ENCODE measurements around the gene NUDC. TPM values are rescaled to one million over a fixed set of nuclear protein-coding genes. Genes with fewer than 3 reads are reported as not detected.
A peak's percentile ranks its signal among the peaks of the same experiment; 100 is the strongest.

NUDC gene
- total and polyA plus RNA-seq, 12 donors: 48.9 to 95.9 (median 62.8) TPM

DNA sequence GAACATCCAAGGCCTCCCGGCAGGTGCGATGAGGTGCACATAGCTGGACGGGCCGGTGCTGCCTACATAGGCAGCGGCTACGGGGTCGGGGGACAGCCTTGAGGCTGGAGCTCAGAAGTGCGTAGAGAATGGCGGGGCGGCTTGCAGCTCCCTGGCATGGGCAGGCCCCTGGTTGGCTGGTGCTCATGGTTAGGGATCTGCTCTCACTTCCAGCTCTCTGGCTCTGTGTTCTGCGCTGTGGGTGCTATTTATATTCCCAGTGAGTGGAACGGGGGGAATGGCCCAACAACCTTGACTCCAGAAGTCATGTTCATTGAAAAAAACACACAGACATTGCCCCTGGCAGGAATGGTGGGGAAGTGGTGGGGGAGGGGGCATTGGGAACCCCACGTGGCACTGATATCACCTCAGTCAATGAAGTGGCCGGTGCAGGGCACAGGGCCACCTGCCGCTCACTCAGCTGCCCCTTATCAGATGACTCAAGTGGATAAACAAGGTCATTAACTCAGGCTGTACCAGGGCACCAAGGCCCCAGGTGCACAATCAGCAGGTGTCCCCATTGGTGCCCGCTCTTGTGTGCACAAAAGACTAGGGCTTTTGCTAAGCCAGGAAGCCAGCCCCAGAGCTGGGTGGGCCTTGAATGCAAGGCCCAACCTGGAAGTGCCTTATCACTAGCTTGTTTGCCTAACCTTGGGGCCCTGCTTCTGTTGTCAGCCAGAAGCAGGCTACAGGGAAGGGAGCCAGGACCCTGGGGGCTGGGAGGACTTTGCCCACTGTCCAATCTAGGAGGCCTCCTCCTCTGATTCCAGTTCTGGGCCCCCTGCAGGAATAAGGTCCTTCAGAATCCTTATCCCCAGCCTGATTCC is 7.6 kb upstream of the NUDC start, which contains the start of gene NR0B2:
TSS of gene NR0B2 (minus strand) at position 222 of the 866 bp plus-strand sequence. CDS start at position 187, 35 bp downstream.
- TF ChIP-seq, protein P1, sequence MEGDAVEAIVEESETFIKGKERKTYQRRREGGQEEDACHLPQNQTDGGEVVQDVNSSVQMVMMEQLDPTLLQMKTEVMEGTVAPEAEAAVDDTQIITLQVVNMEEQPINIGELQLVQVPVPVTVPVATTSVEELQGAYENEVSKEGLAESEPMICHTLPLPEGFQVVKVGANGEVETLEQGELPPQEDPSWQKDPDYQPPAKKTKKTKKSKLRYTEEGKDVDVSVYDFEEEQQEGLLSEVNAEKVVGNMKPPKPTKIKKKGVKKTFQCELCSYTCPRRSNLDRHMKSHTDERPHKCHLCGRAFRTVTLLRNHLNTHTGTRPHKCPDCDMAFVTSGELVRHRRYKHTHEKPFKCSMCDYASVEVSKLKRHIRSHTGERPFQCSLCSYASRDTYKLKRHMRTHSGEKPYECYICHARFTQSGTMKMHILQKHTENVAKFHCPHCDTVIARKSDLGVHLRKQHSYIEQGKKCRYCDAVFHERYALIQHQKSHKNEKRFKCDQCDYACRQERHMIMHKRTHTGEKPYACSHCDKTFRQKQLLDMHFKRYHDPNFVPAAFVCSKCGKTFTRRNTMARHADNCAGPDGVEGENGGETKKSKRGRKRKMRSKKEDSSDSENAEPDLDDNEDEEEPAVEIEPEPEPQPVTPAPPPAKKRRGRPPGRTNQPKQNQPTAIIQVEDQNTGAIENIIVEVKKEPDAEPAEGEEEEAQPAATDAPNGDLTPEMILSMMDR (IDR thresholded peaks at IDR 0.05): no peak
- Histone ChIP-seq H3K27ac (peak within 1 kb of the TSS; percentile 81 to 96 (median 94)), H3K4me1 (peaks cover 0 to 28% (median 4%) of the 10 kb centered on the region in 9 donors), H3K4me3 (peak within 1 kb of the TSS; percentile 31 to 59 (median 52)), H3K9me3 (no peaks in the 10 kb centered on the region), H3K27me3 (no peaks in the 10 kb centered on the region), H3K36me3 (peaks cover 0 to 9% (median 0%) of the 10 kb centered on the region in 9 donors)
- peak; percentile 76 to 91 (median 84) for ATAC-seq
- intact Hi-C loops (cut with DNase I): no loop called here
- 42 to 47% methylated on average over 16 of the region's 16 CpGs for WGBS, 2 donors
- DNase-seq: peak; percentile 56 to 68

DNA sequence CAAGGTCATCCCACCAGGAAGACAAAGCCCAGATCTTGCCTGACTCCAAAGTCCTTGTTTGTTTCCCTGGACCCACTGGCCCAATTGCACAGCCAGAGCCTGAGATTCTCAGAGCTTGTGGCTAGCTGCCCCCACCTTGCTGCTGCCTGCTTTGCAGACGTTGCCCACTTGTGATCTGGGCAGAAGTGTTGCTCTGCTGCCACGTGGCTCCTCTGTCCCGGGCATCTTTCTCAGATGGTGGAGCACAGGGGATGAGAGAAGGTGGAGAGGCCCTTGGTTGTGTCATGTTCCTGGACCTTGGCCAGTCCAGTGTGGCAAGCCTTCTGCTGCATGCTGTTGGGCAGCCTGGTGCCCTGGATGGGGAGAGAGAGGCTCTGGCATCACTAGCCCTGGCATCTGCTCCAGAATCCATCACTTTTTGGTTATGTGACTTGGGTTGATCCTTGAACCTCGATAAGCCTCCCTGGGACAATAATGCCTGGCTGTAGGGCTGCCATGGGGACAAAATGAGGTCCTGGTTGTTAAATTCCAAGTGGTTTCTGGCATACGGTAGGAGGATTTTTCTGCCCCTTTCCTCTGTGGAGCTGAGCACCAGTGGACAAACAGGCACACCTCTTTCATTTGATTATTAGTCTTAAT is 6.2 kb upstream of the NUDC start:
- DNase-seq: peak; percentile 53 to 66

DNA sequence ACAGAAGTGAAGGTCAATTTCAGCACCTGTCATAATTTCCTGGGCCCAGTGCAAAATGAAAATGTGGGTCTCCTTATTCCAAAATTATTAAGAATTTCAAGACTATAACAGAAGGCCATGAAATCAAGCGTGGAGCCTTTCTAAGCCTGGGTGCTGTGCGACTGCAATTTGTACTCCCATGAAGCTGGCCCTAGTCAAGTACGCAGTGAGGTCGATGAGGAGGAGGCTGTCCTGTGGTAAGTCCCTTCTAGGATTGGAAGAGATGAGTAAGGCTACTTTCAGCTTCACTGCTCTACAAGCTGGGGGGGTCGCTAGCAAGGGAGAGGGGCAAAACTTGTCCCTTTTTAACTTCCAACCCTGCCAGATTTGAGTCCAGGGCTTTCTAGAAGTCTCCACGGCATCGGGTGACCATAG is 410 bp upstream of the NUDC start:
- no peaks in the 10 kb centered on the region for H3K27me3 ChIP-seq
- H3K27ac ChIP-seq: peak overlapping the region in 9 of 10 donors; percentile 26 to 95 (median 88)
- H3K9me3 ChIP-seq: no peaks in the 10 kb centered on the region
- ATAC-seq (peak; percentile 8 to 60 (median 45)), DNase-seq (no peak)
- TF ChIP-seq, protein P1 (IDR thresholded peaks at IDR 0.05): no peak
- 10 to 14% methylated on average over 7 of the region's 7 CpGs for WGBS, 2 donors
- intact Hi-C loops (cut with DNase I): loop anchor here in 1 of 10 donors (2.0 to 5.0 kb wide), 2 partner anchors 30 to 76 kb away; partner anchors contain the start of gene GPN2
- H3K36me3 ChIP-seq: peaks cover 0 to 32% (median 13%) of the 10 kb centered on the region in 9 donors
- H3K4me1 ChIP-seq: peaks cover 7 to 28% (median 22%) of the 10 kb centered on the region in 9 donors
- H3K4me3 ChIP-seq: peak overlapping the region in 9 of 10 donors; percentile 84 to 98 (median 93)

More for the DNA sequence above, 6.2 kb upstream of the NUDC start:
- Histone ChIP-seq H3K27ac (peak overlapping the region in 9 of 10 donors; percentile 44 to 96 (median 94)), H3K27me3 (no peaks in the 10 kb centered on the region), H3K4me3 (no peak overlapping the region), H3K36me3 (peaks cover 0 to 6% (median 0%) of the 10 kb centered on the region in 9 donors), H3K9me3 (no peaks in the 10 kb centered on the region), H3K4me1 (peaks cover 0 to 28% (median 4%) of the 10 kb centered on the region in 9 donors)
- WGBS, 2 donors: 37 to 44% methylated on average over 5 of the region's 5 CpGs
- ATAC-seq: peak; percentile 30 to 79 (median 56)
- intact Hi-C loops (cut with DNase I): no loop called here
- TF ChIP-seq, protein P1 (IDR thresholded peaks at IDR 0.05): no peak

DNA sequence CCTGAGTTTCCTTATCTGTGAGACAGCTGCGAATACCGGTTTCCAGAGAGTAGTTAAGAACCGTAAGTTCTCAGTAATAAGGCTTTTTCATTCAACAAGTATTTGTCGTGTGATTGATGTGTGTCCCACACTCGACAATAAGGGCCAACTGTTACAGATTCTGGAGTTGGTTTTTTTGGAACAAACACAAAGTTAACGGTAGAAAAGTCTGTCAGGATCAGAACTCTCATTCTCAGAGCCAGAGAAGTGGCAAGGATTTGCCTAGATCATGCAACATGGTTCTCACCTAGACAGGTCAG is 837 bp downstream of the NUDC start:
- WGBS, 2 donors: 23 to 26% methylated on average over 6 of the region's 6 CpGs
- Histone ChIP-seq H3K9me3 (no peaks in the 10 kb centered on the region), H3K27me3 (no peaks in the 10 kb centered on the region), H3K4me1 (peaks cover 7 to 28% (median 22%) of the 10 kb centered on the region in 9 donors), H3K4me3 (peak overlapping the region; percentile 84 to 98 (median 92)), H3K36me3 (peaks cover 0 to 44% (median 21%) of the 10 kb centered on the region in 9 donors), H3K27ac (peak overlapping the region in 6 of 10 donors; percentile 86 to 95 (median 88))
- intact Hi-C loops (cut with DNase I): loop anchor here in 1 of 10 donors (5.0 kb wide), 1 partner anchor 75 kb away; no protein-coding TSS in a partner anchor
- no peak for ATAC-seq
- no peak for DNase-seq
- TF ChIP-seq, protein P1 (IDR thresholded peaks at IDR 0.05): no peak
